GM23248 (cell line): ENCODE results near the gene SNRPD3.
"Not testable (repeated sequence)": the region's sequence is repeated elsewhere in the genome, so short reads cannot be mapped to it uniquely, and the experiment has no call there.

Experiments used
- EZH2 ChIP-seq: fragments of 200-600 bp; sonication (generic); IDR thresholded peaks from 2 replicates; pipeline ENCODE4 v1.6.1; 2018; ENCODE audit warnings: antibody characterized with exemption, mild to moderate bottlenecking; ENCODE audit not compliant: insufficient read depth, poor library complexity, severe bottlenecking
- EZH2phosphoT487 ChIP-seq: fragments of 200-600 bp; sonication (generic); IDR thresholded peaks from 2 replicates; pipeline ENCODE4 v1.6.1; 2018; ENCODE audit warnings: antibody characterized with exemption, moderate library complexity, mild to moderate bottlenecking, low read depth; ENCODE audit not compliant: insufficient read depth

- TF ChIP-seq EZH2, EZH2phosphoT487: not testable (repeated sequence)
Observed at GRCh38 chr22:24608327-24608726, 52.5 kb downstream of the SNRPD3 start.
